ENCODE results near the gene KRT222.

KRT222 gene

DNA sequence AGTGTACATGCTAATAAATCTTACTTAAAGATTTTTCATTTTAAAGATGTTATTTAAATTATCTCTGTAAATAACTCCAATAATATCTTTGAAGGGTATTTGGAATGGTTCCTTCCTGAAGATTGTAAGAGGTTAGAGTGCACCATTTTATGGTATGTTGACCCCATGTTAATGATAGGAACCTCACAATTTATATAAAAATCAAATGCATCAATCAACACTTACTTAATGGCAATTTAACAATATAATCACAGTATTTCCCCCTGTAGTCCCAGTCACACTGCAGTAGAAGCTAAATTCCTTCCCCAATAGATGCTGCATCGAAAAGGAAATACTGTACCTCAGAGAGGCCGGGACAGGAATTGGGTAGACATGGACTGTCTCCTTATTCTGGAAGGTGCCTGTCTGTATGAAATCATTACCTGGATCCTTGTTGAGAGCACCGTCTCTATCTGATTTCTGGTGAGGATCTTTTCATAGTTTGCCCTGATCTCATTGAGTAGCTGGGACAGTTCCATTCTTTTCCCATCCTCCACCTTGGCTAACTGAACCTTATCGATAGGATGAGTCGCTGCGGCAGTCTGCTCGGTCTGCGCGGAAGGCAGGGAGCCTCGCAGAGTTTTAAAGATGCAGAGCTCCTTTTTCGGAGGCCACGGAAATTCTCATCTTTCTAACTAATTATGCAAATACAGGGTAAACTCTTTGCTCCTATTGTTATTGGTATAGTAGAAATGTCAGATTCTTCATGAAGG, at the start of gene KRT222:
TSS of gene KRT222 (minus strand) at position 596 of the 752 bp plus-strand sequence. CDS start at position 518, 78 bp downstream.
- no peak for DNase-seq

DNA sequence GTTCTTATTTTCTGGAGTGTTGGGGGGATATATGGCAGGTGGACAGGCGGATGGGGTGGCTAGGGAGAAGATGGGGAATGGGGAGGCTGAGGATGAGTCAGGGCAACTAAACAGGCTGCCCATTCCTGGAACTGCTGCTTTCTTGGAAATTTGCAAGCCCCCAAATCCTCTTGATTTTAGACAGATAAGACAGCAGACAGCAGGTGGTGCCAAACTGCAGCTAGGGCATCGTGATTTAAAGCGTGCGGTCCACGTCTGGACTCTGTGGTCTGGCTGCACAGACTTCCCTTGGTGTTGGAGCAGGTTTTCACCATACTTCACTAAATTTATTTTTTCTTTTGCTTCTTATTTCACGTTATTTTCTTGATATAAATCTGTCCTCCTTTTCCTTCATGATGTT, 49.5 kb upstream of the KRT222 start:
- no peak for DNase-seq

DNA sequence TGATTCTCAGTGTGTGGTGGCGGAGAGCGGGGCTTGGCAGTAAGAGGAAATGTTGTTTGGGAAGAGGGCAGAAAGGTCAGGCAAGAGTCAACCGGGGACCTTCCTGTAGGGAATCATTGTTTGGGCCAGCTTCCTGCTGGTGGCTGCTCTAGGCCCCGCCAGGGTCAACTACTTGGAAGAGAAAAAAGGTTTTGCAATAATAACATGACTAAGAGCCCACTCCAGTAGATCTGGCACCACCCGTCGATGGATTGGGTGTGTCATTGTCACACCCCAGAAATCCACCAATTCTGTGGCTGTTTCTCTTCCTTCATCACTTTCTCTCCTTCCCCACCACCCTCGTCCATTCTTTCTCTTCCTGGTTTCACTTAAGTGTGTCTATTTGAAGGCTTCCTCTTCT, 42.8 kb upstream of the KRT222 start:
- DNase-seq: no peak

DNA sequence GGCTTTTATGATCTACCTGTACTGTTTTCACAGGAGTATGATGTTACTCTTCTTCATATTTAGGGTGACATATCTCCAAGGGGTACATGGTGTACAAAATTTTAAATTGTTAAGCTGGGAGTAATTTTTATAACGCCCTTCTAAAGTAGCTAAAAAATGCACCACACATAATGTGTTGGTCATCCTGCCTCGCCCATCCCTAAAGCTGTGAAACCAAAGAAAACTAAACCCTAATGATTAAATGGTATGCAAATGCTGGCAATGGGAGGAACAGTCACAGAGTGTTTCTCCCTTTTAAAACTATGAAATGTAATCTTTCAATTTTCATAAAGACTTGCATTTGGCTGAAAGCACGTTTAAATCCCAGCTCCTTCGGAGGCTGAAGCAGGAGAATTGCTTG, 40.6 kb upstream of the KRT222 start:
- DNase-seq: no peak

DNA sequence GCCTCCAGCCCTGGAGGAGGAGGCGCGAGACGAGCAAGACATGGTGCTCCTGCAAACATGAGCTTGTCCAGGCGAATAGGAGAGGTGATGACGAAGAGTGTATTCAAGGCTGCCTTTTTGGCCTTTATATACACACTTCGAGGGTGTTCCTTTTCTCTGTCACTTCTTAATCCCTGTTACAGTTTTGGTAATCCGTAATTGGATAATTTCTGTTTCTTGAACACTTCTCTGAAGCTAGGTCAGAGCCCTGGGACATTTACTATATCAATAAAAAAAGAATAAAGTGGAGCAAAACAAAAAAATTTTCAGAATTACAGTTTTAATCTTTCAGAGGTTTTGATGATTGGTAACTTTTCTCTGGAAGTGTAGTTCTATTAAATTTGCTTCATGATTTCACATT, 38.7 kb upstream of the KRT222 start, which contains the start of gene KRT24:
TSS of gene KRT24 (minus strand) at position 101 of the 400 bp plus-strand sequence. CDS start at position 42, 59 bp downstream.
- no peak for DNase-seq

DNA sequence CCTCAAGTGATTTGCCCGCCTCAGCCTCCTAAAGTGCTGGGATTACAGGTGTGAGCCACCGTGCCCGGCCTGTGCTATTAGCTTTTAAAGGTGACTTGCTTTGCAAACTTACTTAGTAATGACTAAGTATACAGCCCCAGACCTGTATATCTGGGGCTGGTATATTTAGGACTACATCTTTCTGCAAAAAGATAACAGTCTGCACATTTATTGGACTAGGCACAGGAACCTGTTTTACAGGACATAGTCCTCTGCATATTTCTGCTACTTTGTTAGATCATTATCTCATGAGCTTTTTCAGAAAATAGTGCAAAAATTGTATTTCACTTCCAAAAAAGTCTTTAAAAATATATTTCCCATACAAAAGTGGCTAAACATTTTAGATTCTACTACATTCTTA, 37.3 kb upstream of the KRT222 start:
- no peak for DNase-seq

DNA sequence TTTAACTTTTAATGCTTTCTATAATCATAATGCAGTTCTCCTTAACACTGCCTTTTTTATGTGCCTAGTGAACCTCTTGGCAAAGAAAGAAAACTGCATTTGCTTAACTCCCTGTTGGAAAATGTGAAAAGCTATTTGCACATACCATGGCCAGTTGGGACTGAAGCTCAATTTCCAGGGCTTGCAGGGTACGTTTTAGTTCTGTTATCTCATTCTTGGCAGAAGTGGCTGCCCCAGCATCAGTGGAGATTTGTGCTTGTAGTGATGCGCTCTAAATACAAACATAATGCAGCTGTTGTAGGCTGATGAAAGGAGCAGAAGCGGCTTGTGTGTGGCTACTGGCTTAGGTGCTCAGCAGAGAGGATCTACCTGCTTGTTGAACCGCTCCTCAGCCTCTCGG, 34.9 kb upstream of the KRT222 start:
- no peak for DNase-seq

DNA sequence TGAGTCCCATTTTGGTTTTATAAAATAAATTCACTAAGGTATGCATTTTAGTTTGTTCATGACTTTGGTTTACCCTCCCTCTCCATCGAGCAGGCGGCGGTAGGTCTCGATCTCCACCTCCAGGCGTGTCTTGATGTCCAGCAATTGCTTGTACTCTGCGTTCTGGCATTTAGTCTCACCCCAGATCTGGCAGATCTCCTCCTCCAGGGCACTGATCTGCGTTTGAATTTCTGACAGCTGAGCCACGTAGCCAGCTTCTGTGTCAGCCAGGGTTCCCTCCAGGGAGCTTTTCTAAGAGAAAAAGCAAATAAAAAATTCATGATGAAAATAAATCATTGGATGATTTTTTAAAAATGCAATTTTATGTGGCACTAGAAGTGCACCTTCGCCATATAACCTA, 34.4 kb upstream of the KRT222 start:
- DNase-seq: no peak

DNA sequence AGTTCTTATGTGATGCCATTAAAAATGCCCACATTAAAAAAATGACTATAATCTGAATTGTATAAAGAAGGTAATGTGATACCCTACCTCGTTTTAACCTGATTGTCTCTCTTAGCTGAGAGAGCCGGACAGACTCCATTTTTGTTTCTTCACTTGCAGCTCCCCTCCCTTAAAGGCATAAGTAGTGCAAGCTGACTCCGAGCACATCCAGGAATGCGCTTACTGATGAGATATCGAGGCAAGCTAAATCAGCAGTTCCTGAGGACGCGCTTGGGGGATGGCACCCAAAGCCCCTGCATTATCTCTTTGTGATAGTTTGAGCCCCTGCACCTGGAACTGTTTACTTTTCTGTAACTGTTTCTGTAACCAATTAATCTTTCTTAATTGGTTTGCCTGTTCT, 32.3 kb upstream of the KRT222 start:
- DNase-seq: no peak

DNA sequence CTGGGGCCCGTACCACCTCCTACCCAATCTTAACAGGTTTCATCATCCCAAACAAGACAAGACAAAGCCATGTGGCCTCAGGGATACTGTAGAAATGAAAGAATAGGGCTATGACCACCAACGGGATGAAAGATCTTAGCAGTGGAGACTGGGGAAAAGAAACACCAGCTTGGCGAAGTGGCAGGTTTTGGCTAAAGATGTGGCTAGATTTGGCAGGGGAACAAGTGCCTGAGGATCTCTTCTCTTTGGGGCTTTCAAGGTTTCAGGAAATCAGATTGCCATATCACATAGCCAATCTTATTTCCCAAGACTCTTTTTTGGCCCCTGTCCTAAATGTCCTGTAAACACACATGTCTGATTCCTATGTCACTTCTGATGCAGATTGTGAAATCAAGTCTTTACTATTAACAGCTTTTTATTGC, 31.7 kb upstream of the KRT222 start:
- no peak for DNase-seq

DNA sequence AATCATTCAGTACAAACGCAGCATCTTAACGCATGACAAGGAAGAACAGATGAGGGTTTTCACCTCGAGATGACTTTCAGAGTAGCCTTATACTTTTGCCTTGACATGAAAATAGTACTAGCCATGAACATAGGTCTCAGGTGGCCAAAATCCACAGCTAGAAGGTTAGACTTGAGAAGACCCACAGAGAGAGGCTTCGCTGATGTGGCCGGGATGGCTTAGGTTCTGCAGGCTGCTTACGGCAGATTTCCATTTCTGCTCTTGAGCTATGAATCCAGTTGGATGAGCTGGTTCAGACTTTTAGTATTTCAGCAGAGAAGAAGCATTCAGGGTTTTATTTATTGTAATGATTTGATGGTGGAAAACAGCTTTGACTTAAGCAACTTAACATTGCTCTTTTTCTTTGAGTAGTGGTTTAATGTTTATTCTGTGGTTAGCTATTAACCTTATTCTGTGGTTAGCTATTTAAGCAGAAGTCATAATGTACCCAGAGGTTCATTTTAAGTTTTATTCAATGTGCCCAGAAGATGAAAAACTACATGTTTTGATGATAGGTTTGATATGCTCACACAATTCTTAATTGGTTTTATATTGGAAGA, 31.0 kb upstream of the KRT222 start:
- no peak for DNase-seq

DNA sequence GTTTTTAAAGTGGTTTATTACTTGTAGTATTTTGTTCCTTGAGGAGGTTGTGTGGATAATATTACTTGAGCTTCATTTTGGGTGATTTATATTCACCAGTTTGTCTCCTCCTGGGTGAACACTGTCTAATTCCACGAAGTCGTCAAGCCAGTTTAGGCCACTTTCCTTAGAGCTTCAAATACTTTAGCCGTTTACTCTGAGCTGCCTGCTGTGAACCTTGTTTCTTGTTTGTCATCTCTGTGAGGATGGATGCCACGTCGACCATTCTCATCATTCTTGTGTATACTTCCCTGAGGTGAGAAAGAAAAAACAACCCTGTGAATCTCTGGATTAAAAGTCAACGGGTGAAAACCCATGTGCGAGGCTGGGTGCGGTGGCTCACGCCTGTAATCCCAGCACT, 29.6 kb upstream of the KRT222 start:
- no peak for DNase-seq

DNA sequence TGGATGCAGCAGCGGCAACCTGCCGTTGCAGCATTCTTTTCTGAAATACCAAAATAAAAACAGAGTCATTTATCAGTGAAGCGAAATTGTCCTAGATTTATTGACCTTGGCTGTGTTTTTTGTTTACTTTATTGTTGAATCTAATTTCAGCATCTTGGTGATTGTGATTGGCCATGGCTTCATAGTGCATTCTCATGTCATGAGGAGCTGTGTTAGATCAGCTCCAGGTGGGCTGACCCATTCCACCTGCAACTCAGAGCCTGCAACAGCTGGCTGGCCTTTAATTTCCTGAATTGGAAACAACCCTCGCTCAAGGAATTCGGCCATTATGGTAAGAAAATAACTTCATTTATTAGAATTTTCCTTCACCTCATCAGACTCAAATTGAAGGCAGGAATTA, 22.1 kb upstream of the KRT222 start:
- DNase-seq: no peak

DNA sequence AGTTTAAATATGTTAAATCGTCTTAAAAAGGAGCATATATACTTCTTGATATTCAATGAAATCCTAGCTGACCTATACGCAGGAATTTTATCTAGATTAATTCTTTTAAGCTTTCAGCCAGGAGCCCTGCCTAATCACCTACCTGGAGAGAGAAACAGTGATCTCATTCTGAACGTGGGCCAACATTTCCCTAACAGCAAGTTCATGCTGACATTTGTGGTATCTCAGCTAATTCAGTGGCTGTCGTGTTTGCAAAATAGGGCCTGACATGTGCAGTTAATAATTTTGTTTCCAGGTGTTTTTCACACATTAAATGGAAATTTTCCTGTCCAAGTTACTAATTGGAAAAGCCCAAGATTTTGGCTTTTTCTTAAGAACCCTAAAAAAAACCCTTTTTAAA, 21.2 kb upstream of the KRT222 start:
- no peak for DNase-seq

DNA sequence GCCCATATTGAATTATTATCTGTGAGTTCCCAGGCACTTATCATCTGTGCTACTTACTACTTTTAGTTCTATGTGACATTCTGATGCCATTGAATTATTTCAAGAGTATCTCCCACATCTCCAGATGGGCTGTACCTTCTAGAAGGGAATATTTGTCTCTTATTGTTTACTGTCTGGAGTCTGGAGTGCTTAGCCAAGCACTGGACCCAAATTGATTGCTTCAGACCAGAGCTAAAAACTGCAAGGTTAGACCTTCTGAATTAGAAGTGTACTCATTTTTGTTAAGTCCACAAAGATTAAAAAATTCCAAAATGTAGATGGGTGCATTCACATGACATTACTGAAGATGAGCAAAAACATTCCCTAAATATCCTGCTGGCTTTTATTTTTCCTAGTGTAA, 16.0 kb upstream of the KRT222 start:
- DNase-seq: no peak

DNA sequence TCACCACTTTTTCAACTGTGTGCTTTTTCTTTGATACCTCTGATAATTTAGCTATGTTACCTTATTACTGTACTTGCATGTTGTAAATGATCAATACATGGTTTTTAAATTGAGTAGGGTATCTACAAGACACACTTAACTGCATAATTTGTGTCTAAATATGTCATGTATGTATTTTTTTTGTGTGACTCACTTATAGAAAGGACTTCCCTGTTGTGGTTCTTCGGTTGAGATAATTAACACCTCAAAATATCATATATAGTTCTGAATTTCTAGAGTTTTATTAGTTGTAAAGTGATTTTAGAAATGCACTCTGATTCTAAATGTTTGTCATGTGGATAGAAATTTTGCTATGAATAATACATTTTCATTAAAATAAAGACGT, 14.5 kb upstream of the KRT222 start:
- DNase-seq: no peak

DNA sequence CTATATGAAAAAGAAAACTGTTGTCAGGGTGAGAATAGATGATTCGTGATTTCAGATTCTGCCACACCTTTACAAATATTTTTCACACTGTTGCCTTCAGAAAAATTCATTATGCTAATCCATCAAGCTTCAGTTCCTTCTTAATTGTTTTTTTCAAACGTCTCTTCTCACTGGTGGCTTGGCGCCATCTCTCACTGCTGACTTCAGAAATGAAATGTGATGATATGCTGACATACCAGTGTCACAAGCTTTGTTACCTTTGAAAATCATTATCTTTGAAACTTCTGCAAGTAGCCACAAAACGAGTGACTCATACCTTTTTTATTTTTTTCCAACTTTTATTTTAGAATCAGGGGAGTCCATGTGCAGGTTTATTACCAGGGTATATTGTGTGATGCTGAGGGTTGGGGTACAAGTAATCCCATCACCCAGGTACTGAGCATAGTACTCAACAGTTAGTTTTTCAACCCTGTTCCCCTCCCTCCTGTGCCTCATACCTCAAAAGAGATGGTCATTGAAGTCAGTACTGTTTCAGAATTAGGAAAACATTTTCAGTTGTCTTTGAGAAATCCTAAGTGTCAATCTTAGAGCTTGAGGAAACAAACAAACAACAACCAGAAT, 14.0 kb upstream of the KRT222 start:
- DNase-seq: no peak

DNA sequence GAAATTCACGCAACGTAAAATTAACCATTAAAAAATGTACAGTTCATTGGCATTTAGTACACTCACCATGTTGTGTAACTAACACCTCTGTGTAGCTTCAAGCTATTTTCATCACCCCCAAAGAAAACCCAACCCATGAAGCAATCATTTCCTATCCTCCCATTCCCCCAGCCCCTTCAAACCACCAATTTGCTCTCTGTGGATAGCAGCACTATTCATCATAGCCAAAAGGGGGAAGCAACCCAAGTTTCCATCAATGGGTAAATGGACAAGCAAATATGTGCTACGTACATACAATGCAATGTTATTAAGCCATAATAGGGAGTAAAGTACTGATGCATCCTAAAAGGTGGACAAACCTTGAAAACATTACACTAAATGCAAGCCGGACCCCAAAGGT, 10.9 kb upstream of the KRT222 start:
- DNase-seq: no peak

DNA sequence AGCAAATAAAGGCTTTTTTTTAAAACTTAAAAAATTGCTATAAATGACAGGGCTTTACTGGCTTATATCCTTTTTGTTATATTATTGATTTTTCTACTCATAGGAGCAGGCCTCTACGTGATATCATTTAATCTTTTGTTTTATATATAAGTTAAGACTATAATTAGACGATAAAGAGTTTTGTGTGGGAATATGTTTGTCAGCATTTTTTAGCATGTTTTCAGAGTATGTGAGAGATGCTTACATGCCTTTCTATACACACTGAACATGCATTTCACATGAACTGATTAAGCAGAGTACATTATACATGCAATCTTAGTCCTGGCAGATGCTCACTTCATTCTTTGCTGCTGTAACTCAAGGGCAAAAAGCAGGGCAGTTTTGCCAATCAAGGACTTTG, 7.7 kb upstream of the KRT222 start:
- DNase-seq: no peak

DNA sequence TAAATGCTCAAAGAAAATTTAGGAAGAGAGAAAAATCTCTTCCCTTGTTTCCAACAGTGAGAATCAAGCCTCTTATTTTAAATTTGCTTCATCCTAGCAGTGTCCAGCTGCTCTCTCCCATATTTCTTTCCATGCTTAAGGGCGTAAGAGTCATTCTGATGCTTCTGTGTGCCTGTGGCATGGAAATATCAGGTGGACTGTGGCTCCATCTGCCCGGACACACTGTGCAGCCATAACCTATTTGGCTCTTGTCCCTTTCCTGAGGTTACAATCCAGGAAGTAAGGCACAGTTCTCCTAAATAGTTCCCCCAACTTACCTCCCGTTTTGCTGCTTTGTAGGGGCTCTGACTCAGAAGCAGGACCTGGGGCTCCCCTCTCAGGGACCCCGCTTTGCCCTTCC, 6.3 kb upstream of the KRT222 start:
- no peak for DNase-seq

DNA sequence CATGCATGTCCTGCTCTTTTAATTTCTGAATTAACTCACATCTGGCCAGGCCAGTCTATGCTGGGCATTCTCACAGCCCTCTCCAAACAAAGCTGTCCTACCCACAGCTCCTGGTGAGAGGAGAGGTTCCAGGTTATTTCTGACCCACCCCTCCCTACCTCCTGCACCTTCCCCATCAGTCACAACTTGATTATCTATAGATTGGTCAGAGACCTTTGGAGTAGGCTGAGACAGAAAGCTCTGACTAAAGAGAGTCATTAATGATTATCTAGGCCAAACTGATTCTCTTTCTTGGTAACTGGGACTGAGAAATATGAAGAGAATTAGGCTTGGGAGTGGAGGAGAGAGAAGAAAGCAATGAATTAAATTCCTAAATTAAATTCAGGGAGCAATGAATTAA, 1.4 kb upstream of the KRT222 start:
- no peak for DNase-seq

DNA sequence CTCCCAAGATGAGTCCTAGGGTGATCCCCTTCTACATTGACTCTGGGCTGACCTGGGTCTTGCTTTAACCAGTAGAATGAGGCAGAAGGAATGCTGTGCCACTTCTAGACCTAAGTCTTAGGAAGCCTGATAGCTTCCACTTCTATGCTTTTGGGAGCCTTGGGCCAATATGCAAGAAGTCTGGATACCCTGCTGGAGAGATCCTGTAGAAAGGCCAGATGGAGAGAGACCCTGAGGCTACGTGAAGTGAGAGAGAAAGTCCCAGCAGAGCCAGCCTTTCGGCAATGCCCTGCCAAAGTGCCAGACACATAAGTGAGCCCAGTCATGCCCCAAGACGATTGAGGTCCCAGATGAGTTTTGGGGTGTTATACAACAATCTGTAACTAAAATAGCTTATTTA, 1.7 kb downstream of the KRT222 start:
- no peak for DNase-seq

DNA sequence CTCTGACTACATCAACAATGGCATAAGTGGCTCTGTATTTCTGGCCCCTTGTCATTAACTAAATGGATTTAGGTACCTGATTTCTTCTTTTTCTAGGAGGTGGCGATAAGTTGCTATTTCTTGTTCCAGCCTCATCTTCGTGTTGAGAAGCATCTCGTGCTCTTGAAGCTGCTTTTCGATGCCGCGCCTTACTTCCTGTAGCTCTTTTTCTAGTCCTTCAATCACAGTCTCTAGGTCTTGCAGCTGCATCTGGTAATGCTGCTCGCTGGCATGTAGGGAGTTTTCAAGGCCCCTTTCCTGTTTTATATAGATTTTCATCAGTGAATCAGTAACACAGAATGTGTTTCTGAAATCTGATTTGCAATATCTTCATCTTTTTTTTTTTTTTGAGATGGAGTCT, 5.1 kb downstream of the KRT222 start:
- DNase-seq: no peak

DNA sequence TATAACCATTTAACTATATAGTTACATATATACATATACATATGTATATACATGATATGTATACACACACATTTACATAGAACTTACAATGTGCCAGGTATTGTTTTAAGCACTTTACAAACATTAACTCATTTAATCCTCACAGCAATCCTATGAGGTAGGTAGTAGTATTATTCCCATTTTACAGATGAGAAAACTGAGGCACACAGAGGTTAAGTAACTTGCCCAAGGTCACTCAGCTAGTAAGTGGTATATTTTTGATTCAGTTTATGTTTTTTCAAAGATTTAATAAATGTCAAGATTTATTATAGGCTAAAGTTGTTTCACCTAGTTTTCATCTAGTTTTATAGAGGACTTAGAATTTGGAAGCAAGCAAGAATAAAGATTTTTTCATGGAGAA, 6.6 kb downstream of the KRT222 start:
- no peak for DNase-seq

DNA sequence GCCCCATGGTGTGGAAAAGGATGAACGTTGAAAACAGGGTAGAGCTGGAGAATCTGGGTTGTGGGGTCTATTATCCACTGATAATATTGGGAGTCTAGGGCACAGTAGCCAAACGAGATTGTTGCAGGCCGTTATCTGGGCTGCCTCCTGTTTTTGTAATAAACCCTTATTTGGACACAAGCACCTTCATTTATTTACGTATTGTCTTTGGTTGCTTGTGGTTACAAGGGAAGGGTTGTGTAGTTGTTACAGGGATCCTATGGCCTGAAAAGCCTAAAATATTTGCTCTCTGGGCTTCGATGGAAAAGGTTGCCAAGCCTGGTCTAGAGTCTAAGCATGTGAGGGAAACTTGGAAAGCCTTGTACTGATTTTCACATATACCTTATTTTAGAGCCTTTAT, 13.0 kb downstream of the KRT222 start:
- no peak for DNase-seq
